CD4-positive, alpha-beta T cell (primary cell): ENCODE measurements around the gene MPRIP. TPM values are rescaled to one million over a fixed set of nuclear protein-coding genes. Genes with fewer than 3 reads are reported as not detected.

Source experiments
- ATAC-seq: fragments of 200-7000 bp; cut with Tn5 transposase; one replicate; pipeline ENCODE4 v1.10.0; 2022; ENCODE audit warnings: mild to moderate bottlenecking; ENCODE audit not compliant: poor library complexity
- CTCF ChIA-PET: fragments of 350-600 bp; sonication (Branson Sonifier 250); formaldehyde crosslinking; loops from one replicate; lab custom pipeline; 2021; ENCODE audit warnings: antibody characterized with exemption, inconsistent platforms; lab: Charles Lee
- POLR2A ChIA-PET: fragments of 350-600 bp; sonication (Branson Sonifier 250); formaldehyde crosslinking; loops from one replicate; lab custom pipeline; 2021; ENCODE audit warnings: antibody characterized with exemption, inconsistent platforms; lab: Charles Lee
- DNase-seq, 14 experiments: peaks; one replicate each; pipeline ENCODE4 v3.0.0-alpha.2; 2013 to 2020; ENCODE audit warnings: mixed read lengths in 2 of 14
- H3K27ac ChIP-seq, 2 donors: one replicate each; pipeline versions ENCODE4 v1.5.1 to v1.7.0; 2013; ENCODE audit warnings: low read length in 2 of 2, low read depth in 1 of 2, mild to moderate bottlenecking in 1 of 2
- H3K27me3 ChIP-seq, 2 experiments: 1 replicate in 1 of 2; 2 replicates in 1 of 2; pipeline versions ENCODE4 v1.6.1 to v1.7.0; 2013; ENCODE audit warnings: low read length in 2 of 2, control low read depth in 1 of 2, mild to moderate bottlenecking in 1 of 2, moderate library complexity in 1 of 2; ENCODE audit not compliant: insufficient read depth in 2 of 2, control insufficient read depth in 1 of 2
- H3K36me3 ChIP-seq: one replicate; pipeline ENCODE4 v1.6.1; 2013; ENCODE audit warnings: low read length, control low read depth; ENCODE audit not compliant: insufficient read depth
- H3K4me1 ChIP-seq: one replicate; pipeline ENCODE4 v1.6.1; 2013; ENCODE audit warnings: low read length, control low read depth; ENCODE audit not compliant: insufficient read depth
- H3K4me3 ChIP-seq: one replicate; pipeline ENCODE4 v1.5.1; 2013; ENCODE audit warnings: mild to moderate bottlenecking, low read length, moderate library complexity
- H3K9me3 ChIP-seq, 2 experiments: 1 replicate in 1 of 2; 2 replicates in 1 of 2; pipeline versions ENCODE4 v1.6.1 to v1.7.0; 2013; ENCODE audit warnings: low read length in 2 of 2, mild to moderate bottlenecking in 2 of 2, control low read depth in 1 of 2, moderate library complexity in 1 of 2; ENCODE audit not compliant: control insufficient read depth in 1 of 2, insufficient read depth in 1 of 2
- H3K27ac Mint-ChIP-seq: one replicate; pipeline ENCODE4 v1.8.0; 2020; ENCODE audit warnings: mixed read lengths
- H3K27me3 Mint-ChIP-seq: one replicate; pipeline ENCODE4 v1.8.0; 2021; ENCODE audit warnings: mixed read lengths
- H3K36me3 Mint-ChIP-seq: one replicate; pipeline ENCODE4 v1.8.0; 2021; ENCODE audit warnings: low read depth, mixed read lengths
- H3K4me1 Mint-ChIP-seq: one replicate; pipeline ENCODE4 v1.8.0; 2021; ENCODE audit warnings: low read depth, mixed read lengths
- H3K4me3 Mint-ChIP-seq: one replicate; pipeline ENCODE4 v1.8.0; 2020; ENCODE audit warnings: mild to moderate bottlenecking, mixed read lengths
- H3K9me3 Mint-ChIP-seq: one replicate; pipeline ENCODE4 v1.8.0; 2020; ENCODE audit warnings: mixed read lengths
- CTCF ChIP-seq: fragments of 200-600 bp; IDR thresholded peaks from one replicate; pipeline ENCODE4 v1.8.0; 2022; ENCODE audit warnings: antibody characterized with exemption, mild to moderate bottlenecking
- intact Hi-C, 2 experiments: fragments of 100-400 bp; cut with DNase I in 1 of 2; cut with micrococcal nuclease in 1 of 2; formaldehyde crosslinking; loops; one replicate each; pipeline versions ENCODE4 v1.15.1 to v1.9.0; 2023 to 2025; cut with DNase I, micrococcal nuclease
- total RNA-seq, 174 experiments: library from RNA in 2 of 174; stranded (reverse) in 2 of 174; gene quantifications; one replicate each; pipeline ENCODE4 v1.2.3 and lab custom pipeline; 2021 to 2026

The MPRIP gene
- total RNA-seq, 2 experiments from 2014 or later = 176 to 188 TPM

GRCh38 chr17:17165666-17166308 is 123.5 kb downstream of the MPRIP start:
- H3K4me1 ChIP-seq = peaks cover 15% of the 10 kb centered on the region
- Mint-ChIP-seq H3K4me3 (no peak overlapping the region), H3K27ac (no peak overlapping the region), H3K27me3 (no peaks in the 10 kb centered on the region), H3K4me1 (peaks cover 30% of the 10 kb centered on the region), H3K36me3 (peaks cover 82% of the 10 kb centered on the region), H3K9me3 (no peaks in the 10 kb centered on the region)
- TF ChIP-seq CTCF = no peak
- H3K9me3 ChIP-seq = no peaks in the 10 kb centered on the region
- DNase-seq = no peak
- intact Hi-C loops = no loop called here
- CTCF ChIA-PET = no interaction called here
- ATAC-seq = no peak
- no peaks in the 10 kb centered on the region for H3K27me3 ChIP-seq
- H3K36me3 ChIP-seq = peaks cover 76% of the 10 kb centered on the region
- H3K27ac ChIP-seq = no peak overlapping the region
- no peak overlapping the region for H3K4me3 ChIP-seq
- POLR2A ChIA-PET = interaction anchor here (1.2 kb wide), 1 partner anchor 11 kb away, joined by 3 read pairs; no protein-coding TSS in a partner anchor

- POLR2A ChIA-PET = interaction anchor here (1.2 kb wide), 1 partner anchor 11 kb away, joined by 3 read pairs; no protein-coding TSS in a partner anchor
Observed at GRCh38 chr17:17166446-17166845, 124.2 kb downstream of the MPRIP start.

GRCh38 chr17:17167356-17167755 is 125.1 kb downstream of the MPRIP start:
- Histone ChIP-seq H3K36me3 (peaks cover 72% of the 10 kb centered on the region), H3K27me3 (no peaks in the 10 kb centered on the region), H3K4me3 (no peak overlapping the region), H3K4me1 (peaks cover 30% of the 10 kb centered on the region), H3K27ac (no peak overlapping the region), H3K9me3 (no peaks in the 10 kb centered on the region)
- H3K4me3 Mint-ChIP-seq = no peak overlapping the region
- POLR2A ChIA-PET = interaction anchor here (0.9 kb wide), 1 partner anchor 16 kb away, joined by 3 read pairs; no protein-coding TSS in a partner anchor
- TF ChIP-seq CTCF = no peak
- H3K9me3 Mint-ChIP-seq = no peaks in the 10 kb centered on the region
- peak overlapping the region; percentile 60 for H3K27ac Mint-ChIP-seq
- H3K4me1 Mint-ChIP-seq = peaks cover 41% of the 10 kb centered on the region
- DNase-seq = no peak
- H3K36me3 Mint-ChIP-seq = peaks cover 80% of the 10 kb centered on the region
- intact Hi-C loops = no loop called here
- CTCF ChIA-PET = no interaction called here
- H3K27me3 Mint-ChIP-seq = no peaks in the 10 kb centered on the region
- ATAC-seq = no peak

More at GRCh38 chr17:17166446-17166845, 124.2 kb downstream of the MPRIP start:
- peaks cover 82% of the 10 kb centered on the region for H3K36me3 Mint-ChIP-seq
- Histone ChIP-seq H3K9me3 (no peaks in the 10 kb centered on the region), H3K4me3 (no peak overlapping the region), H3K27me3 (no peaks in the 10 kb centered on the region), H3K27ac (no peak overlapping the region), H3K36me3 (peaks cover 73% of the 10 kb centered on the region), H3K4me1 (peaks cover 21% of the 10 kb centered on the region)
- no peak for DNase-seq
- intact Hi-C loops = no loop called here
- no peak overlapping the region for H3K27ac Mint-ChIP-seq
- peaks cover 36% of the 10 kb centered on the region for H3K4me1 Mint-ChIP-seq
- H3K9me3 Mint-ChIP-seq = no peaks in the 10 kb centered on the region
- no peaks in the 10 kb centered on the region for H3K27me3 Mint-ChIP-seq
- no peak for ATAC-seq
- H3K4me3 Mint-ChIP-seq = no peak overlapping the region
- CTCF ChIA-PET = no interaction called here
- TF ChIP-seq CTCF = no peak
